EH (cell line): ENCODE results near the gene CISD2.
"Not testable (repeated sequence)": the region's sequence is repeated elsewhere in the genome, so short reads cannot be mapped to it uniquely, and the experiment has no call there.

ENCODE experiments used
- DNase-seq: peaks from one replicate; pipeline ENCODE4 v3.0.0-alpha.2; 2015; ENCODE audit warnings: low read depth

The CISD2 gene

GRCh38 chr4:102919697-102920096 lies 50.9 kb downstream of the CISD2 start:
- not testable (repeated sequence) for DNase-seq

- DNase-seq: no peak
Observed at GRCh38 chr4:102935716-102936115, 66.9 kb downstream of the CISD2 start.

- DNase-seq: not testable (repeated sequence)
Observed at GRCh38 chr4:102938063-102938462, 69.3 kb downstream of the CISD2 start.
